Umbilical cord (tissue), 2 donors: ENCODE results near the gene HMX2. TPM values are rescaled to one million over a fixed set of nuclear protein-coding genes. Genes with fewer than 3 reads are reported as not detected.

Experiments used
- DNase-seq: peaks from one replicate; pipeline ENCODE4 v3.0.0-alpha.2; 2015; ENCODE audit warnings: low spot score
- total RNA-seq: library from RNA; depleted of rRNA; stranded (reverse); fragments of >200 nt; gene quantifications from one replicate; pipeline ENCODE4 v1.2.3, GENCODE V29; 2014; ENCODE audit warnings: low replicate concordance; ENCODE audit not compliant: insufficient read depth

Gene HMX2
- total RNA-seq, 1 donor from 2014 or later: not detected

DNA sequence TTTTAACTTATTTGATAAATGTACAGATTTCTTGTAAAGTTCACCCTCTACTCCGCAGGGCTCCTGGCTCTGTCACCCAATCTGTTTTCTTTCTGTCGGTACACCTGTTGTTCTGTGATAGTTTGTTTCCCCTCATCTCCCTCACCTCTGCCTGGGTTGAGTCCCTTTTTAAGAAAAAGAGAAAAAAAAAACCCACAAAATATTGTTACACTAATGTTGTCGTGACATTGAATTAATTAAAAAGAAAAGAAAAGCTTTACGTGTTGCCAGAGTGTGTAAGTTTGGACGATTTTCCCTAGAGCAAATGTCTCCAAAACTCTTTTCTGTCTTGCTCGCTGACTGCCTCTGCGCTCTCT, 8.8 kb upstream of the HMX2 start:
- DNase-seq: no peak

DNA sequence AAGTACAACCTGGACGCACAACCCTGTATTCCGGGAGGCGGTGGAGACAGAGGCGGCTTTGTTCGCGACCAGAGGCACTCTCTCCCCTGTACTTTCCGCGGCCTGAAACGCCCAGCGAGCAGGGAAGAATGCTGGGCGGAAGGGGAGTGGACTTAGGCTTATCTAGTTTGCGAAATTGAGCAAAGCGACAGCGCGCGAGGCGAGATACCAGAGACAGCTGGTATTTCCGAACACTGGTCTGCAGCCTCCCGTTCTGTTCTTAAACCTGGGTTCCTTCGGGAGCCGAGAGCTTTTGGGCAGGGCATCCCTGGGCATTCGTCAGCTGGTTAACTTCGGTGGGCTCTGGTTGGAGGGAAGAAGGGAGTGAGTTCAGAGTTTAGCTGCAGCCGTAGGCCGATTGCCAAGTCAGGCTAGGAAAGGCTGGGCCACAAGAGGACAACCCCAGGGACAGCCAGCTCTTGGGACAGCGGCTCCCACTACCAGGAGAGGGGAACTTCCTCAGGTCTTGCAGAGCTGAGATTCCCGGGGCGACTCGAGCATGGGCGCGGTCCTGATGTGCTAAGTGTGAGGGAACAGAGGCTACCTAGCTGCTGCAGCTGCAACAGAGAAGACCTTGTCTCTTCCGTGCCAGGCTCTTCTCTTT, 8.3 kb upstream of the HMX2 start:
- DNase-seq: no peak

DNA sequence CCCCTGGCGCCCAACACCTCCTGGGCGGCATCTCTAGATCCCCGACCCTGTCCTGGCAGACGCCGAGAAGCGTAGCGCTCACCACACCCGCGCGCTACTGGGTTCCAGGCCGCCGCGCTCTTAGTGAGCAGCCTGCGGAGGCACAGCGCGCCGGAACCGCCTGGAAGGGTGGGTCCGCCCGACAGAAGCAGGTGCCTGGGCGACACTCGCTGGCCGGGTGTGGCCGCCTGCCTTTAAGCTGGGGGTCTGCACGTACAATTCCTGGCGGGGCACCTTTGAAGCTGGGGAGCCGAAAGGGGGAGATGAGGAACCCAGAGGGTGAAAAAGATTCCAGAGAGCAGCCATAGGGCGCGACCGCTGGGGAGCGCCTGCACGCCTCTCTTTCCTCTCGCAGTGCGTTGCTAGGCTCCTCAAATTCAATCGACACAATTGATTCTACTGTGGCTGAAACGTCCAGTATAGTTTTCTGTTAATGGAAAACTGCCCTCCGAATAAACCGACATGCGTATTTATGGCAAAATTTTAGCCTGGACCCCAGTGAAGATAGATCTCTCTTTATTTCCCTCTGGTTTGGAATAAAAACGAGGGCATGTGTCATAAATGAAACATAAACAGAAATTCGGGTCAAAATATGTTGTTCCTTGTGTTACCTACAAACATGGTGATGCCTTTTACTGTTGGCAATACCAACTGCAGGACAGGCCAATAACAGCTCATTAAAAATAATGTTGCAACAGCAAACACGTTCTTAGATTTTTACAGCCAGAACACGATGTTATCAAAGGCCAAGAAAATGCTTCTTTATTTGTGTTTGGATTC, 7.6 kb upstream of the HMX2 start:
- no peak for DNase-seq

DNA sequence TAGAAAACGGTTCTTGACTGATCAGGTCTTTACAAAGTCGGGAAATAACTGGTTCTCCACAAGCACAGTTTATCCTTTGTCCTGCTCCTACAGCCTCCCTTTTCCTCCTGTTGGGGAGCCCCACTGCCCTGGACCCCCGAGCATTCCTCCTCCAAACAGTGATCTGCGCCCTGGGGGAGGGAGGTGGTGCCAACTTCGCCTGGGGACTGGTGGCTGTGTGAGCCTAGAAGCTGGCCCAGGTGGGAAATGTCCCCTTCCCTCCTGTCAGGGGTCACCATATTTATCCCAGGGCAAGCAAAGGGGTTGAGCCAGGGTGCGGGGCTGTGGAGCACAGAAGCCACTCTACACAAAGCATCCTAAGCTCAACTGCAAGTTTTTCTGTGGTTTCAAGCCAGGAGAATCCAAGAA, 6.9 kb upstream of the HMX2 start:
- DNase-seq: no peak

DNA sequence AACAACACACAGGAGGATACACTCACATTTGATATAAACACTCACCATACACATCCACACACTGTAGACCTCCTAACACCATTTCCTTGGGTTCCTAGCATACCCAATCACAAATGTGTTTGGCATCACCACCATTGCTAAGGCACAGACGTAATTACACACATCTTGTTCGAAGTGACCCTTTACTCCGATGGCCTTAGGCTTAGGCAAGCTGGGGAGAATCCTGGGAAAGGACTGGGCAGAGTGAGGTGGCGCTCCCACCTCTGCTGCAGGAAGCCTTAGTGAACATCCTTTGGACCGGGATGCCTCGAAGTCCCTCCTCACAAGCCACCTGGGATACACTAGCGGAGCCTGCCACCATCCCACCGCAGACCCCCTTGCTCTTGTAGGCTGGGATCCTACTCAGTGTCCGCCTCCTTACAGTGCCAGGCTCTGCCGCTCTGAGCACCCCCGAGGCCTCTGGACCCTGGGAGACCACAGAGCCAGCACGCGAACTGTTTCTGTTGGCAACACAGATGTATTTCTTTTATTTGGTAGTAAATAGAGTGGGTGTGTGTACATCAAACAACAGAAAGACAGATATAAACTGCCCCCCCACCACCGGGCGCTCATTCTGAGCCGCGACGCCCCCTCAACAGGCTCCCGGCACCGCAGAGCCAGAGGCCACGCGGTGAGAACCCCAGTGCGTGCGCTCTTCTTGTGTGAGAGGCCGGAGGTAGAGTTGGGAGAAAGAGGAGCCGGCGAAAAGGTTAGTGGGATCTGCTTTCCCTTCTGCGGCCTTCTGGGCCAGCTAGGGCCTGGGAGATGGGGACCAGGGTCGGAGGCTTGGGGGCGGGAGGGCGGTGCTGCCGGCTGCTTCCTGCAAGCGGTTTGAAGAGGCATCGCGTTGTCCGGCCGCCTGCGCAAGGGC, 5.9 kb upstream of the HMX2 start:
- no peak for DNase-seq

DNA sequence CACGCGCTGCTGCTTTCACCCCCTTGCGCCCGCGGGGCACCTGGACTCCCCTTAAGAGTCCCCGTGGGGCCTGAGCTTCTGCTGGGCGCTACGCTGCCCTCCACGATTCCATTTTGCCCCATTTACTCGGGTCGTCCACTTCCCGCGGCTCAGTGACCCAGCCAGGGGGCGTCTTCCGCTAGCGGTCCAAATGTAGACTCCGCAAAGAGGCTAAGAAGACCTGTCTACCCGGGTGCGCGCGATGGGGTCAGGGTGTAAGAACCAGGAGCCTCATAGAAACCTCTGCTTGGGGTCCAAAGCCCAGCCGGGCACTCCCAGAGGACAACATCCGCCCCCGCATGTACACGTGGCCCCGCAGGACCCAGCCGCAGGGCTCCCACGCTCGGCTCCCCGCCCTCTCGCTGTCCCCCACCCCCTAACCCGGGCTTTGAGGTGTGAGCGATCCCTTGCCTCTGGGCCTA, 5.2 kb upstream of the HMX2 start:
- DNase-seq: no peak

DNA sequence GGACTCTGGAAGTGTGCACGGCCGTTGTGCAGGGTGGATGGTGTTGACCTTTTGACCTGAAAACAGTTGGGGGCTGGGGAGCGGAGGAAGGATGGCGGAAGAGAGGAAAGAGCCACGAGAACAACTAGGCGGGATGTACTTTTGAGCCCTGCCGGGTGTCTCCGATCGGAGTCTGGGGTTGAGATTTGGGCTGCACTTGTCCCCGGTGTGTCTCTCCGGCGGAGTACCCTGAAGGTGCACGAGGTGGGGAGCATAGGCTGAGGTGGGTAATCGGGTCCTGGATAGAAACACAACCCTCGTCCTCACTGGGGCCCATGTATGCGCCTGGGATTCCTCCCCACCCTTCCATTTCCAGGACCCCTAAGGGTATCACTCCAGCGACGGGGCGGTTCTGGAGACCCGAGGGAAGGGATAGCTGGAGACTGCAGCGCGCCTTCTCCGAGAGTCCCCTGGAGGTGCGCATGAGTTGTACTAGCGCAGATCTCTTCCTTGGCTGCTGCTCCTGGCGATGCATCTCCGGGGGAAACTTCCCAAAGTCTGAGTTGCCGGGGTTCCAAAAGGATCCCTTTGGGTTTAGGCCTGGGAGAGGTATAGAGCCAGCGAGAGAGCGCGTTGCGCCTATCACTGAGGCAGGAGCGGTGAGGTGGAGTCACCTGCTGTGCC, 4.6 kb upstream of the HMX2 start:
- no peak for DNase-seq

DNA sequence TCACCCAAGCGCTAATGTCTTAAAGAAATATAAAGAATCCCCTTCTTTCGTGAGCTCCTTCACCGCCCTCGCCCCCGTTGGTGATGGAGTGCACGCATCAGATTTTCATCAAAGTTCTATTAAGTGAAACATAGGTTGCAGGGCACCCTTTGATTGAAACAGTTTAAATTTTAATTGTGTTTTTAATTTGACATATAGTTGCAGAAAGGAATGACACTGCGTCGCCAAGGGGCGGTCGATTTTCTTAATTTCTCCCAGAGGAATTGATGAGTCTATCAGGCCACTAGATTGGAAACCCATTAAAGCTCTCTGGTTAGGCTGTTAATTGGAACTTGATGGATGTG, 4.1 kb upstream of the HMX2 start:
- DNase-seq: no peak

DNA sequence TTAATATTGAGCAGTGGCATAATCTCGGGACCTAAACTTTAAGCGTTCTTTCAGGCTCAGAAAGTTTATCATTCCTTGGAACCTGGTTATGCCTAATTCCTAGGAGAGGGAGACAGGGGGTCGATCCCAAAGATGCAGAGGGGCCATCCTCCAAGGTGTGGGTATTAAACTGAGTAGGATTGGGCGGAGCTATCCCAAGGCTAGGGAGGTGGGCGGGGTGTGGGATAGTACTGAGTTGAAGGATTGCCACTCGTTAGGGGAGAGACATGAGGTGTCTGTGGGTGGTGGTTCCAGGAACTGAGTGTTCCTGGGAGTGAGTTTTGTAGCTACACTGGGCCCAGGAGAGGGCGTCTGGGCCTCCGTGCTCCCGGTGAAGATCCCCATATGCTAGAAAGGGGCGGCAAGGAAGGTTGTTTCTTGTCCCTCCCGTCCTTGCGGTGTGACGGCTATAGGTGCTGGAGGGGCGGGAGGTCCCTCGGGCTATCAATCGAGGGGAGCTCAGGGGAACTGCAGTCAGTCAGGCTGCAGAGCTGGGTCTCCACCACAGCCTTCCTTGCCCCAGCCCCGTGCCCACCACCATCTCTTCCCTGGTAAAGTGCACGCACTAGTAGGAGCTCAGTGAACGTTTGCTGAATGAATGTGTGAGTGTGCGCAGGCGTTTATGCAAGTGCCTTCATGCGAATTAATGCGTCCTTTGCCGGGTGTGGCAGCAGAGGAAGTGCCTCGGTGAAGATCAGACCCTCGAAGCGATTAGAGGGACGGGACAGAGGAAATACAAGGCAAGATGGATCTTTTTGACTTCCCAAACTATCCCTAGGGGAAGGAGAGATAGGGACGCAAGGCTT, 3.0 kb upstream of the HMX2 start:
- no peak for DNase-seq

DNA sequence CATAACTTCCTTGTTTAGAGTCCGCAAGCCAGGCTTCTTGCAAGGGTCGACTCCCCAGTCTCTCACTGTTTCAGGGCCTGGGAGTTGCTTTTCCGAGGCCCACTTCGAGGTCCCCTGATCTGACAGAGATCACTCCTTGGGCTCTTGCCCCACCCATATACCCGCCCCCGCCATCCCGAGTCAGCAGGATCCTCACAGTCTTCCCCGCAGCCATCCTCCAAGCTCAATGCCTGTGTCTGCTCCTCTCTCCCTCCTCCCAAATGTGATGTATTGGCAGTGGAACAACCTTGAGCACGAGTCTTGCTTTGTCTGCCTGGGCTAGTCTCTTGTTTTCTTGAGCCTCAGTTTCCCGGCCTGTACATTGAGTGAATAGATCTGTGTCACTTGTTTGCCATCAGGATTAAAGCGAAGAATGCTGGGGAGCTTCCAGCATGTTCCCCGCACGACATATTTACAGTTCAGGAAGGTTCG, 2.4 kb upstream of the HMX2 start:
- DNase-seq: no peak

DNA sequence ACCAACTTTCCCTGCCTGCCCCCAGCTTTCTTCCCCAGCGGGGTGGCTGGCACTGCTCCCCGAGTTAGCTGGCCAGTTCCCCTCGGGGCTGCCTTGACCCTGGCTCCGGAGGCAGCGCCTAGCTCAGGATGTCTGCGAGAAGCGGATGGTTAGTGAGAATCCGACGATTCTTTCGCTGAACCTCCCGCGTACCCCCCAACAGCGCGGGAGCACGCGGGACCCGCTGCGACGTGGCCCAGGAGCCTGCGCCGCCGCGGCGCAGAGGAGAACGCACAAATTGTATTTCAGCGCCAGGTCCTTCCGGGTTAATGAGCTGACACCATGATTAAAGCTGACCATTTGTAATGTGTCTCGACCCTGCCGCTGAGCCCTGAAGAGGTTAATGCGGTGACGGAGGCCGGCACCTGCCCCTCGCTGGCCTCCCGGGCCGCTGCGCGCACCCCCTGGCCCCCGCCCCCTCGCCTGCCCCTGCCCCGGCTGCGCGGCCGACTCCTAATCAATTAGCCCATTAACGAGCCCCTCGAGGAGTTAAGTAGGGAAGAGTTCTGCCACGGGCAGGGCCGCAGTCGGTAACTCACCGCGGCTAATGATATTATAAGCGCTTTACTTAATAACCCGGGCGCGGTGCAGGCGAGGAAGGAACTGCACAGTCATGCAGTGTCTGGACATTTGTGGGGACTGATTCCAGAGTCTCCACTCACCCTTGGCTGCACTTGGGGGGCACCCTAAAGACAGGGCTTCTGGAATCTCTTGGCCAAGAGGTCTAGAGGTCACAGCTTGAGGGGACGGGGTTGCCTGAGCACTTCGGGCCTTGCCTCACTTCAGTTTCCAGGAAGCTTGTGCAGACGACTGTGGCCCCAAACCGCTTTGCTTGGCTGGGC, 1.7 kb upstream of the HMX2 start:
- no peak for DNase-seq

DNA sequence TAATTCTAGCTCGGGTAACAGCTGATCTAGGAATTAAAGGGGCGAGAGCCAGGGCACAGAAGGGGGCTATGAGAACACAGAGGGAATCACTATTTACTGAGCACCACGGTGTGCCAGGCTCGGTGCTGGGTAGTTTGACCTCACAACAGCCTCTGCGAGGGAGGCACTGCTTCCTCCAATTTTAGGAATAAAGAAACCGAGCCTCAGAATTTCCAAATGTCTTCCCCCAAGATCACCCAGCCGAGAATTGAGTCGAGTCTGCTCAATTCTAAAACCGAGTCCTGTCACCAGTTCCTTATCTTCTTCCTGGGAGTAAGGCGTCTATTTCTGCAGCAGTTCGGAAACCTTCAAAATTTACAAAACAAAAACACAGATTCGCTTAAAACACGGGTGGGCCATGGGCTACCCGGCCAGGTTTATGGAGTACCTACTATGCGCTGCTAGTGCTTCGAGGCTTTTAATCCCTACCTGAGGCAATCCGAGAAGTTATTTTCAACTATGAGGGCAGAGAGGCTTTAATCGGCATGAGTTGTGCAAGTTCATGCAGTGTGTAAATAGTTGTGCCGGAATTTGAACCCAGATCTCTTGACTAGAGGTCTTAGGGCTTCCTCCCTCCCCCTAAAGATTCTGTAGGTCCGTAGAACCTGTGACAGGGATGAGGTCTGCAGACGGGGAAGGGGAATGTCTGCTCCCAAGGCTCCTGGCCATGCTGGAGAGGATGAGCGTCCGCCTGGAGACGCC, 872 bp upstream of the HMX2 start:
- DNase-seq: no peak

DNA sequence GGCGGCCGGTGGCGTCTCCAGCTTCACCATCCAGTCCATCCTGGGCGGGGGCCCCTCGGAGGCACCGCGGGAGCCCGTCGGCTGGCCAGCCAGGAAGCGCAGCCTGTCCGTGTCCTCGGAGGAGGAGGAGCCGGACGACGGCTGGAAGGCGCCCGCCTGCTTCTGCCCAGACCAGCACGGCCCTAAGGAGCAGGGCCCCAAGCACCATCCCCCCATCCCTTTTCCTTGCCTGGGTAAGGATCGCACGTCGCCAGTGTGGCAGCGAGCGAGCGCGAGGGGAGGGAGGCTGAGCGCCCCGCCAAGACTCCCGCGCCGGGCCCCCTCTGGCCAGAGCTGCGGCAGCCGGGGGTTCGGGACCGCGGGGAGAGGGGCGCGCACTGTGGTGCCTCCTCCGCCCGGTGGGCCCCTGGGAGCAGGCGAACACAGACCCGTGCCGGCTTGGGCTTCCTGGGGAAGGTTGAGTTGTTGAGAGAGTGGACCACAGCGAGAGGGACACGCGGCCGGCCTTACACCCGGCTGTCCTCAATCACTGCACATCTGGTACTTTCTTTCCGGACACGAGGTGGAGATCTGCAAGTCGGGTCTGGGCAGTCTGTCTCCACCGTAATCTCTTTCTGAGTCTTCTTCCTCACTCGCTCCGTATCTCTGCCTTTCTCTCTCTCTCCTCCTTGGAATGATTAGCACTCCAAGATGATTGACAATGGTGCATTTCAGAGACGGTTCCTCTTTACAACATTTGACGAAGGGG, 652 bp downstream of the HMX2 start:
- no peak for DNase-seq

DNA sequence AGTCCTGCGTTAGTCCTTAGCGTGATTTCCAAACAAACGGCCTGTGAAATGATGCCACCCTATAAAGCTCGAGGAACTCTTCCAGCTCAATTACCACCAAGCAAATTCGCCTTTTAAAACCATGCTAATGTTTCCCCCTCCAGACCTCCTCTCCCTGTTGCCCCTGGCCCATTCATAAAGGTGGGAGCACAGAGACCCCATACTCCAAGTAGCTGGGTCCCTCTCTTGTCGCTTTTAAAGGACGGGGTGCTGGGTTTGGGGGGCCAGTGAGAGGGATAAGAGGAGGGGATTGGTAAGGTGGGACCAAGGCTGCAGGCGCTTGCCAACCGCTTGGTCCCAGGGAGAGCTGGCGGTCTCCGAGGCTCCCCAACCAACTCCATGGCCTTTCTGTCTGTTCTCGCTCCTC, 1.2 kb downstream of the HMX2 start:
- no peak for DNase-seq

DNA sequence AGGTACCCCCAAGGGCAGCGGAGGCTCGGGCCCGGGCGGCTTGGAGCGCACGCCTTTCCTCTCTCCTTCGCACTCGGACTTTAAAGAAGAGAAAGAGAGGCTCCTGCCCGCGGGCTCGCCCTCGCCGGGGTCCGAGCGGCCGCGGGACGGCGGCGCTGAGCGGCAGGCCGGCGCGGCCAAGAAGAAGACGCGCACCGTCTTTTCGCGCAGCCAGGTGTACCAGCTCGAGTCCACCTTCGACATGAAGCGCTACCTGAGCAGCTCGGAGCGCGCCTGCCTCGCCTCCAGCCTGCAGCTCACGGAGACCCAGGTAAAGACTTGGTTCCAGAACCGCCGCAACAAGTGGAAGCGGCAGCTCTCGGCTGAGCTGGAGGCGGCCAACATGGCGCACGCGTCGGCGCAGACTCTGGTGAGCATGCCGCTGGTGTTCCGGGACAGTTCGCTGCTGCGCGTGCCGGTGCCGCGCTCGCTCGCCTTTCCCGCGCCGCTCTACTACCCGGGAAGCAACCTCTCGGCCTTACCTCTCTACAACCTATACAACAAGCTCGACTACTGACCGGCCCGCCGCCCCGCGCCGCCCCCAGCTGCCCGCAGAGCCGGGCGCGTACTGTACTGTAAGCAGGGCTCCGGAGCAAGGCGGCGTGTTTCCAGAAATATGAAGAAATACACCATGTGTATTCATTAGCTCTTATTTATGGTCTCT, 1.8 kb downstream of the HMX2 start:
- no peak for DNase-seq

DNA sequence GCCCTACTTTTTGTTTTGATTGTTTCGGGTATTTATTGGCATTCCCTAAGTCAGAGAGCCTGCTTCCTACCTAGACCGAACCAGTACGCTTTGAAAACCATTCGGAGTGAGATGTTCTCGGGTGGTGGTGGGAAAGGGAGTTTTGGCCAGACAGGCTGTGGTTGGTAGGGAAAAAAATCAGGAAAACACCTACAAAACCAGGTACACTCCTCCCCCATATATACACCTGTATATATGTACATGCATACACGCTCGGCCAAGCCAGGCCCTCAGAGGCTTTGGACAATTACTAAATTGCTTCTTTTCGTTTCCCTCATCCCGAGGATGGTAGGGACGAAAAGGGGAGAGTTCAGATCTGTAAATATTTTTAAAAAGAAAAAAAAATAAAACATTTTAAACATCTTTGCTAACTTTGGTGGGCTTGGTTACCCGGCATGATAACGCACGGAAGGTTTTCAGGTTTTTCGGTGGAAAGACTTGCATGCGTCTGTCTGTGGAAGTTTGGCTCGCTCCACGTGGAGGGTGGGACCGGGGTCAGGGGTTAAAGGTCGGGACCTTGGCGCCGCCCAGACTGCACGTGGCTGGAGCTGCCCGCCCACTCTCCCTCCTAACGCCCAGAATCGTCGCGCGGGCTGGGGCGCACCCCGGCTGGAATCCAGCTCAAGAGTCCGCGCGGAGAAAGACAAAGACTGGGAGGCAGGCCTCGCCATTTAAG, 2.5 kb downstream of the HMX2 start:
- DNase-seq: no peak
